Measurements from ENCODE around the gene VPS36.

The VPS36 gene

DNA sequence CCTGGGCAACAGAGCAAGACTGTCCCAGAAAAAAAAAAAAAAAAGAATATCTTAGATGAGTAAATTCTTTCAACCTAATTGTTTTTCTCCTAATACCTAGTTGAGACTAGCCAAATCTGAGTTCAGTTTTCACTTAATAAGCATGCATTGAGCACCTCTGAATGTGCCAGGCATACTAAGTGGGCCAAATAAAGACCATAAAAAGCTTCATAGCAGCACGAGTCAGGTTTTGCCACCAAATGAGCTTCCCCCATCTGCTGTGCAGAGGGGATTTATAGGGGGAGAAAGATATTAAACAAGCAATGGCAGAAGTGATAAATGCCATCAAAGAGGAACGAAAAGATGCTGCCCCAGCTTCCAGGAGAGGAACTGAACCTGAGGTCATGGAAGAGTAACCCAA is 55.8 kb downstream of the VPS36 start:
- no peak for DNase-seq (ENCODE audit: low read depth)
- TF ChIP-seq, protein P1, sequence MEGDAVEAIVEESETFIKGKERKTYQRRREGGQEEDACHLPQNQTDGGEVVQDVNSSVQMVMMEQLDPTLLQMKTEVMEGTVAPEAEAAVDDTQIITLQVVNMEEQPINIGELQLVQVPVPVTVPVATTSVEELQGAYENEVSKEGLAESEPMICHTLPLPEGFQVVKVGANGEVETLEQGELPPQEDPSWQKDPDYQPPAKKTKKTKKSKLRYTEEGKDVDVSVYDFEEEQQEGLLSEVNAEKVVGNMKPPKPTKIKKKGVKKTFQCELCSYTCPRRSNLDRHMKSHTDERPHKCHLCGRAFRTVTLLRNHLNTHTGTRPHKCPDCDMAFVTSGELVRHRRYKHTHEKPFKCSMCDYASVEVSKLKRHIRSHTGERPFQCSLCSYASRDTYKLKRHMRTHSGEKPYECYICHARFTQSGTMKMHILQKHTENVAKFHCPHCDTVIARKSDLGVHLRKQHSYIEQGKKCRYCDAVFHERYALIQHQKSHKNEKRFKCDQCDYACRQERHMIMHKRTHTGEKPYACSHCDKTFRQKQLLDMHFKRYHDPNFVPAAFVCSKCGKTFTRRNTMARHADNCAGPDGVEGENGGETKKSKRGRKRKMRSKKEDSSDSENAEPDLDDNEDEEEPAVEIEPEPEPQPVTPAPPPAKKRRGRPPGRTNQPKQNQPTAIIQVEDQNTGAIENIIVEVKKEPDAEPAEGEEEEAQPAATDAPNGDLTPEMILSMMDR (IDR thresholded peaks at IDR 0.05; ENCODE audit: low read depth, low read length, missing control alignments): no peak
- no peak overlapping the region for H3K4me3 ChIP-seq (ENCODE audit: low read depth, low read length)
- in situ Hi-C loops (cut with HindIII; ENCODE audit: low sequenced_read_pairs): no loop called here

DNA sequence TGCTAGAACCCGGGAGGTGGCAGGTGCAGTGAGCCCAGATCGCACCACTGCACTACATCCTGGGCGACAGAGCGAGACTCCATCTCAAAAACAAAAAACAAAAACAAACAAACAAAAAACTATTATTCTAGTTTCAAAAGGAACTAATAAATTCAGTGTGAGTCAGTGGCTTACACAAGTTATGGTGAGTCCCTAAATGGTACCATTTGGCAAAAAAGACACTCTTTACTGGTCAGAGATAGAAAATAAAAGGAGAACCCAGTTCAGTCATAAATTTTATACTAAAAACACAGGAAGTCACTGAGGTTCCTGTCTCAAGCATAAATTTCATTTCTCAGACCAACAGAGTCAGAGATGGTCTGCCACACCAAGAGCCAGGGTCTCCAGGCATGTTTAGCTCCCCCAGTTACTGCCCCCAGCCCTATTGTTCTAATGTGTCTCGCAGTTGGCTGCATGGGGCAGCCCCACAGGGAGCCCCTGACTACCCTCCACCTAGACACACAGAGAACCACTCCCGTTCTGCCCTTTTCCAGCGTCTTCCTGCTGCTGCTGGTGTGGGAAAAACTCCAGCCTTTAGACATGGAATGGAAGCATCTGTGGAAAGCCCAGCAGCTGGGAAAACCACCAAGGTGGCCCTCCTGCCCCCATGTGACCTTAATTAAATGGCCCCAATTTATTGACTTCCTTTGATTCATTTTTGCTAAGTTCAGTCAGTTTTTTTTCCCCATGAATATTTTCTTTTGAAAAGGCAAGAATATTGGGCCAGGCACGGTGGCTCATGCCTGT is 56.7 kb downstream of the VPS36 start:
- DNase-seq (ENCODE audit: low read depth): no peak
- TF ChIP-seq, protein P1 (IDR thresholded peaks at IDR 0.05; ENCODE audit: low read depth, low read length, missing control alignments): no peak
- no peak overlapping the region for H3K4me3 ChIP-seq (ENCODE audit: low read depth, low read length)
- in situ Hi-C loops (cut with HindIII; ENCODE audit: low sequenced_read_pairs): no loop called here

GRCh38 chr13:52387721-52388120 is 62.7 kb downstream of the VPS36 start:
- TF ChIP-seq, protein P1 (IDR thresholded peaks at IDR 0.05; ENCODE audit: low read depth, low read length, missing control alignments): no peak
- no peak overlapping the region for H3K4me3 ChIP-seq (ENCODE audit: low read depth, low read length)

DNA sequence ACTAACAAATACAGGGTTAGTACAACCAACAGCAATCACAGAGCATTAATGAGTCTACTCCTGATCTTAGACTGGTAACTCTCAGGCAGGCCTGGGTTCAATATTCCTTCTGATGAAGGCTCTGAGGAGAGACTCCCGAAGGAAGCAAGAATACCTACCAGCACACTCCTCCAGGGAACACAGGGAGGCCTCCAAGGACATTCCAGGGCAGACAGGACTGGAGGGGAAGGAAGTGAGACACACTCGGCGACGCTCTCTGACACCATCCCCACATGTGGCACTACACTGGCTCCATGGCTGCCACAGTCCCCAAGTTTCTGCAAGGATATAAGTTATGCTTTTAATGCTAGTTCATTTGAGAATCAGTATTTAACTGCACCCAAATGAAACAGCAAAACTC is 64.6 kb downstream of the VPS36 start:
- DNase-seq (ENCODE audit: low read depth): no peak
- in situ Hi-C loops (cut with HindIII; ENCODE audit: low sequenced_read_pairs): no loop called here
- no peak overlapping the region for H3K4me3 ChIP-seq (ENCODE audit: low read depth, low read length)
- TF ChIP-seq, protein P1 (IDR thresholded peaks at IDR 0.05; ENCODE audit: low read depth, low read length, missing control alignments): no peak

More at GRCh38 chr13:52387721-52388120, 62.7 kb downstream of the VPS36 start:
- no peak for DNase-seq (ENCODE audit: low read depth)
- in situ Hi-C loops (cut with HindIII; ENCODE audit: low sequenced_read_pairs): no loop called here

- in situ Hi-C loops (cut with HindIII; ENCODE audit: low sequenced_read_pairs): no loop called here
- no peak overlapping the region for H3K4me3 ChIP-seq (ENCODE audit: low read depth, low read length)
- TF ChIP-seq, protein P1 (IDR thresholded peaks at IDR 0.05; ENCODE audit: low read depth, low read length, missing control alignments): no peak
- DNase-seq (ENCODE audit: low read depth): no peak
Observed at GRCh38 chr13:52383366-52383765, 67.1 kb downstream of the VPS36 start.

GRCh38 chr13:52378312-52378711 is 72.1 kb downstream of the VPS36 start:
- no peak overlapping the region for H3K4me3 ChIP-seq (ENCODE audit: low read depth, low read length)
- TF ChIP-seq, protein P1 (IDR thresholded peaks at IDR 0.05; ENCODE audit: low read depth, low read length, missing control alignments): no peak
- no peak for DNase-seq (ENCODE audit: low read depth)
- in situ Hi-C loops (cut with HindIII; ENCODE audit: low sequenced_read_pairs): no loop called here

All from astrocyte of the cerebellum (primary cell).